ENCODE data around the gene TNS1.
"Not testable (repeated sequence)": the region's sequence is repeated elsewhere in the genome, so short reads cannot be mapped to it uniquely, and the experiment has no call there.

The TNS1 gene

DNA sequence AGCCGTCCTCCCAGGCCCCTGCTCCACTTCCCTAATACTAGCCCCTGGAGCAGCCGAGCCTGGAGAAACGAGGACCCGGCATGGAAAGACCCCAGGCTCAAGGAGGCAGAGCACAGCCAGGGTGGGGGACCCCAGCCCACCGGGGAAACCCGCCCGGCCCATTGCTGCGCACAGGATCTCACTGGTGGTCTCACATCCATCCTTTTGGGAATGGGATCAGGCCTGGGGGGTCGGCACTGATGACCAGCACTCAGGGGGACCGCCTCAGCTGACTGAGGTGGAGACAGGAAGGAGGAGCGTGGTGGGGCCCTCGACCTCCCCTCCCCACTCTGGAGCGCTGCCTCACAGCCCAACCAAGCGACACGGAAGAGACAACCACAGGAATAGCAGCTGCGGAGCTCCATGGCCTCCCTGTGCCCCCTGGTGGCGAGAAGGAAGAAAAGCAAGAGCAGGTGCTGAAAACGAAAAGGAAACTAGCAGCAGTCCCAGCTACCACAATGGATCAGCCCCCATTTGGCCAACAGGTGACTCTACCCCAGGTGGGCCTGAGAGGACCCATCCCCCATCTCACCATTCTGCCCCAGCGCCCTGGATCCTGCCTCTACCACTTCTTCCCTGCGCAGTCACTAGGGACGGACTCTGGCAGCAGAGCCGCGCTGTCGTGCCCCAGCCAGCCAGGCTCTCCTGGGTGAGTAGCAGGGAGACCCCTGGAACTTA lies 31.9 kb upstream of the TNS1 start:
- not testable (repeated sequence) for H3K36me3 ChIP-seq (ENCODE audit: control insufficient read depth, insufficient read depth, low read length); H3K9me3 ChIP-seq (ENCODE audit: control insufficient read depth, insufficient read depth, low read length); H3K4me1 ChIP-seq (ENCODE audit: control insufficient read depth, insufficient read depth, low read length); H3K9ac ChIP-seq (ENCODE audit: low read depth, low read length)
- H3K4me3 ChIP-seq (ENCODE audit: low read depth, low read length): peak overlapping the region; percentile 32
- peaks cover 41% of the 10 kb centered on the region for H3K27me3 ChIP-seq (ENCODE audit: control insufficient read depth, insufficient read depth, low read length)

DNA sequence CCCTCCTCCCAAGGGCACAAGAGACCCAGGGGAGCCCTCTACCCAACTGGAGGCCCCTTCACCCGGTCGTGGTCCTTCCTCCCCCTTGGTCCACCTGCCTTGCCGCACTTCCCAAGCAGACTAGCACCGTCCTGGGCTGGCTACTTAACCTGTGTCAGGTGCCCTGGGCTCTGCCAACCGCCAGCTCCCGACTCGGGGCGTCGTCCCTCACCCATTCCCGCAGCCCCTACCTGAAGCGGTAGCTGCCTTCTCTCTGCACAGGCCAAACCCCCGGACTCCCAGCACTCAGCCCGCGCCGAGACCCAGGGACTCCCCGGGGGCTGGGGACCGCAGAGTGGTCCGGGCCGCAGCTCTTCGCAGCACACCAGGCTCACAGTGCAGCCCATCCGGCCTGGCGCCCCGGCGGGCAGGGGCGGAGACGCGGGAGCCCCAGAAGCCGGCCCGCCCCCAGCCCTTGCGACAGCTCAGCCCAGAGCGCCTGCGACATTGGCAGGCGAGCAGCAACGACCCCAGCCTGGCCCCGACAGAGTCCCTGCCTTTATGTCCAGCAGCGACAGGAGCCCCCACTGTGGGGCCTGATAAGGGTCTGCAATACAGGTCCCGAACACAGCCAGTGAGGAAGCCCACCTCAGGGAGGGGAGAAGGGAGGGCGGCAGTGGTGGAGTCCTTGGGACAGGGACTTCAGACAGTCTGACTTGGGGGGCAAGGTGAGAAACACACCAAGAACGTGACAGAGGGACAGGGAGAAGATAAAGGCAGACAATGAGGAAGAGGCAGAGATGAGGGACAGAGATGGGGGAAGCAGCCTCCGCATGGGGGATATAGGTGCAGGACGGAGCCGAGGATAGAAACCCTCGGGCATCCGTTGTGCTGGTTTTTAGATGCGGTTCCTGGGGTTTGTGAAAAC lies 31.0 kb upstream of the TNS1 start:
- Histone ChIP-seq H3K4me3 (ENCODE audit: low read depth, low read length) (peak overlapping the region; percentile 32), H3K4me1 (ENCODE audit: control insufficient read depth, insufficient read depth, low read length) (no peaks in the 10 kb centered on the region), H3K36me3 (ENCODE audit: control insufficient read depth, insufficient read depth, low read length) (no peaks in the 10 kb centered on the region), H3K9me3 (ENCODE audit: control insufficient read depth, insufficient read depth, low read length) (no peaks in the 10 kb centered on the region), H3K27me3 (ENCODE audit: control insufficient read depth, insufficient read depth, low read length) (peaks cover 41% of the 10 kb centered on the region), H3K9ac (ENCODE audit: low read depth, low read length) (no peak overlapping the region)

DNA sequence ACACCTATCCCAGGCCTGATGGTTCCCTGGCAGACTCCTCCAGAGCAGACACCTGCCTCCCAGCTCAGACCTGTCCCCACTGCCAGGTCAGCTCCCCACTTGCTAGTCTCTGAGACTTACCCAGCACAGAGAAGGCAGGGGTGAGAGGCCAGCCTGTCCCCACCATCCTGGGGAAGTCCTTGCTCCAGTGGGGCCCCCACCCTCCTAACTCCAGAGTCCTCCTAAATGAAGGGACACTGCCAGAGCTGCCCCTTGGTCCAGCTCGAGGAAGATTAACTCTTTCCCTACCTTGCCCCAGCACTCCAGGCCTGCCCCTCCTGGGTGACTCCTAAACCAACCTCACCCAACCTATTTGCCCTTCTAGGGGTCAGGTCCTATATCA lies 30.4 kb upstream of the TNS1 start:
- no peaks in the 10 kb centered on the region for H3K36me3 ChIP-seq (ENCODE audit: control insufficient read depth, insufficient read depth, low read length)
- no peaks in the 10 kb centered on the region for H3K9me3 ChIP-seq (ENCODE audit: control insufficient read depth, insufficient read depth, low read length)
- peak overlapping the region; percentile 32 for H3K4me3 ChIP-seq (ENCODE audit: low read depth, low read length)
- no peaks in the 10 kb centered on the region for H3K4me1 ChIP-seq (ENCODE audit: control insufficient read depth, insufficient read depth, low read length)
- H3K9ac ChIP-seq (ENCODE audit: low read depth, low read length): no peak overlapping the region
- H3K27me3 ChIP-seq (ENCODE audit: control insufficient read depth, insufficient read depth, low read length): peaks cover 41% of the 10 kb centered on the region

DNA sequence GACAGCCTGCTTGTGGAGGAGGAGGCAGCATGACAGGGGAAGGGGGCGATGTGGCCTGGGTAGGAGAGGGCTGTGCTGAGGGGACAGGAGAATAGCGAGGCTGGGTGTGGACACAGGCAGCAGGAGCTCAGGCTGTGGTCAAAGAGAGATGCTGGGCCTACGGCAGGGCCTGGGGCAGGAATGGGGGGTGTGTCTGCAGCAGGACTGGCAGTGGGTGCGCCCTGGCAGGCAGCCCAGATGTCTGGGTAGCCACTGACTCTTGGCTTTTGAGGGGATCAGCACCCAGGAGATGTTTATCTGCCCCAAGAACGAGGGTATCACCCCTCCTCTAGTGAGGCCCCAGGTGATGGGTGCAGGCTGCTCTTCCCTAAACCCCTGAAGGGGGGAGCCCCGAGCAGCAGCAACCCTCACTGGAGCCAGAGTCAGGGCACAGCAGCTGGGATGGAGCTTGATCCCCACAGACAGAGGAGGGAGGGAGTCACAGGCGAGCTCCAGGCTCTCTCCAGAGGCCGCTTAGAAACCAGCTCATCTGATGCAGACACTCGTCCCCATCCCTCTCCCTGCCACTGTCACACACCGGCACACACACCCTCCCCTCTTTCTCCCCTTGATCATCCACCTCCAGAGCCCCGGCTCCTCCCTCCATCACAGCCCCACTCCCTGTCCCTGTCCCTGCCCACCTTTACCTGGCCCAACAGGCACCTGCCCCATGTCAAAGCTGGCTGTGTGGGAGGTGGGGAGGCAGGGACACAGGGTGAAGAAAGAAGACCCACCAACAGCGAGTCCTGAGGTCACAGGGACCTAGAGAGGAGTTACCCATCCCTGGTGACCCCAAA lies 29.8 kb upstream of the TNS1 start:
- H3K9me3 ChIP-seq (ENCODE audit: control insufficient read depth, insufficient read depth, low read length): no peaks in the 10 kb centered on the region
- no peaks in the 10 kb centered on the region for H3K4me1 ChIP-seq (ENCODE audit: control insufficient read depth, insufficient read depth, low read length)
- H3K4me3 ChIP-seq (ENCODE audit: low read depth, low read length): no peak overlapping the region
- no peaks in the 10 kb centered on the region for H3K36me3 ChIP-seq (ENCODE audit: control insufficient read depth, insufficient read depth, low read length)
- H3K9ac ChIP-seq (ENCODE audit: low read depth, low read length): no peak overlapping the region
- peaks cover 41% of the 10 kb centered on the region for H3K27me3 ChIP-seq (ENCODE audit: control insufficient read depth, insufficient read depth, low read length)

DNA sequence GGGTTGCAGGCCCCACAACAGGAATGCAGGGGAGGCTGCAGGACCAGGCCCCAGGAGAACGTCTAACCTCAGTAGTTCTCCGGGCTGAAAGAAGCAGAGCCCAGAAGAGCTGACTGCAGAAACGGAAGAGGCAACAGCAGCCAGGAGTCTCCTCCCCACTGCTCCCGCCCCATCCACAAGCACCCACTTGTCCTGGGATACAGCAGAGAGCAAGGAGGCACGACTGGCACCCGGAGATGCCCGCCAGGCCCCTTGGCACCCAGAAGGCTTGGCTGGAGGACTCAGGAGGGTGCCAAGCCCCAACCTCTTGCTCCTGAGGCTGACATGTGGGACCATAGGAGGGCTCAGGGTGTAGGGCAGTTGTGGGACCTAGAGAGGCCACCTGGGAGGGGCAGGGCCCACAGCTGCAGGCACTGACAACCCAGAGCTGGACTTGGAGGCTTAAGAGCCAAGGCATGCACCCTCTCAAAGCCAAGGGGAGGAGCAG lies 29.0 kb upstream of the TNS1 start:
- H3K4me3 ChIP-seq (ENCODE audit: low read depth, low read length): no peak overlapping the region
- peaks cover 41% of the 10 kb centered on the region for H3K27me3 ChIP-seq (ENCODE audit: control insufficient read depth, insufficient read depth, low read length)
- H3K9me3 ChIP-seq (ENCODE audit: control insufficient read depth, insufficient read depth, low read length): no peaks in the 10 kb centered on the region
- H3K36me3 ChIP-seq (ENCODE audit: control insufficient read depth, insufficient read depth, low read length): no peaks in the 10 kb centered on the region
- no peaks in the 10 kb centered on the region for H3K4me1 ChIP-seq (ENCODE audit: control insufficient read depth, insufficient read depth, low read length)
- no peak overlapping the region for H3K9ac ChIP-seq (ENCODE audit: low read depth, low read length)

DNA sequence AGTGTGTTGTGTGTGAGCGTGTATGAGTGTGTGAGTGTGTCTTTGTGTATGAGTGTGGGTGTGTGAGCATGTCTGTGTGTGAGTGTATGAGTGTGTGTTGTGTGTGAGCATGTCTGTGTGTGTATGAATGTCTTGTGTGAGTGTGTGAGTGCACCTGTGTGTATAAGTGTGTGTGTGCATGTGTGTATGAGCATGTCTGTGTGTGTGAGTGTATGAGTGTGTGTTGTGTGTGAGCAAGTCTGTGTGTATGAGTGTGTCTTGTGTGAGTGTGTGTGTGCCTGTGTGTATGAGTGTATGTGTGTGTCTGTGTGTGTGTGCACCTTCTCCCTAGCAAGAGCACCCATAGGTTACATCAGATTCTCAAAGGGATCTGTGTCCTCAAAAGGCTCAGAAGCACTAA lies 28.5 kb upstream of the TNS1 start:
- no peaks in the 10 kb centered on the region for H3K36me3 ChIP-seq (ENCODE audit: control insufficient read depth, insufficient read depth, low read length)
- no peaks in the 10 kb centered on the region for H3K9me3 ChIP-seq (ENCODE audit: control insufficient read depth, insufficient read depth, low read length)
- peaks cover under 1% of the 10 kb centered on the region for H3K4me1 ChIP-seq (ENCODE audit: control insufficient read depth, insufficient read depth, low read length)
- H3K9ac ChIP-seq (ENCODE audit: low read depth, low read length): no peak overlapping the region
- no peak overlapping the region for H3K4me3 ChIP-seq (ENCODE audit: low read depth, low read length)
- peaks cover 41% of the 10 kb centered on the region for H3K27me3 ChIP-seq (ENCODE audit: control insufficient read depth, insufficient read depth, low read length)

DNA sequence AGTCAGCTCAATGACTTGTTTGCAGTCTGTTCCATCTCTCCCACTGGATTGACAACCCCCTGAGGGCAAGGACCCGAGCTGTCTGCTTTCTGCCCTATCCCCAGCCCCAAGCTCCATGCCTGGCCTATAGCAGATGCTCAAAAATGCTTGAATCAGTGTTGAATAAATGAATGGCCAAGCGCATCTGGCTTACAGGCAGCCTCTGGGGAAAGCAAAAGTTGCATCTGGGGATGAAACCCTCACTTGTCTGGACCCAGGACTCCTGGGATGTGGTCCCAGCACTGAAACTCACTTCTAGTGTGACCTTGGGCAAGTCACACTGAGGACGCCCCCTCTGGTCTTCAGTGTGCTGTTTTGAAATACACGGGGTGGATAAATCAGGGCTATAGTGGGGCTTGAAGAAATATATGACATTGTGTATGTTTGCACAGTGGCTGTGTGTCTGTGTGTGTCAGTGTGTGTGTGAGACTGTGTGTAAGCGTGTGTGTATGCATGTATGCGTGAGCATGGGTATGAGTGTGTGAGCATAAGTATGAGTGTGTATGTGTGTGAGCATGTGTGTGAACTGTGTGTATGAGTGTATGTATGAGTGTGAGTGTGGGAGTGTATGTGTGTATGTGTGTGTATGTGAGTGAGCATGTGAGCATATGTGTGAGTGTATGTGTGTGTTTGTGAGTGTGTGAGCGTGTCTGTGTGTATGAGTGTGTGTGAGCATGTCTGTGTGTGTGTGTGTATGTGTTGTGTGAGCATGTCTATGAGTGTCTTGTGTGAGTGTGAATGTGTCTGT lies 27.8 kb upstream of the TNS1 start:
- no peak overlapping the region for H3K9ac ChIP-seq (ENCODE audit: low read depth, low read length)
- no peak overlapping the region for H3K4me3 ChIP-seq (ENCODE audit: low read depth, low read length)
- no peaks in the 10 kb centered on the region for H3K36me3 ChIP-seq (ENCODE audit: control insufficient read depth, insufficient read depth, low read length)
- no peaks in the 10 kb centered on the region for H3K9me3 ChIP-seq (ENCODE audit: control insufficient read depth, insufficient read depth, low read length)
- H3K27me3 ChIP-seq (ENCODE audit: control insufficient read depth, insufficient read depth, low read length): peaks cover 41% of the 10 kb centered on the region
- peaks cover 5% of the 10 kb centered on the region for H3K4me1 ChIP-seq (ENCODE audit: control insufficient read depth, insufficient read depth, low read length)

DNA sequence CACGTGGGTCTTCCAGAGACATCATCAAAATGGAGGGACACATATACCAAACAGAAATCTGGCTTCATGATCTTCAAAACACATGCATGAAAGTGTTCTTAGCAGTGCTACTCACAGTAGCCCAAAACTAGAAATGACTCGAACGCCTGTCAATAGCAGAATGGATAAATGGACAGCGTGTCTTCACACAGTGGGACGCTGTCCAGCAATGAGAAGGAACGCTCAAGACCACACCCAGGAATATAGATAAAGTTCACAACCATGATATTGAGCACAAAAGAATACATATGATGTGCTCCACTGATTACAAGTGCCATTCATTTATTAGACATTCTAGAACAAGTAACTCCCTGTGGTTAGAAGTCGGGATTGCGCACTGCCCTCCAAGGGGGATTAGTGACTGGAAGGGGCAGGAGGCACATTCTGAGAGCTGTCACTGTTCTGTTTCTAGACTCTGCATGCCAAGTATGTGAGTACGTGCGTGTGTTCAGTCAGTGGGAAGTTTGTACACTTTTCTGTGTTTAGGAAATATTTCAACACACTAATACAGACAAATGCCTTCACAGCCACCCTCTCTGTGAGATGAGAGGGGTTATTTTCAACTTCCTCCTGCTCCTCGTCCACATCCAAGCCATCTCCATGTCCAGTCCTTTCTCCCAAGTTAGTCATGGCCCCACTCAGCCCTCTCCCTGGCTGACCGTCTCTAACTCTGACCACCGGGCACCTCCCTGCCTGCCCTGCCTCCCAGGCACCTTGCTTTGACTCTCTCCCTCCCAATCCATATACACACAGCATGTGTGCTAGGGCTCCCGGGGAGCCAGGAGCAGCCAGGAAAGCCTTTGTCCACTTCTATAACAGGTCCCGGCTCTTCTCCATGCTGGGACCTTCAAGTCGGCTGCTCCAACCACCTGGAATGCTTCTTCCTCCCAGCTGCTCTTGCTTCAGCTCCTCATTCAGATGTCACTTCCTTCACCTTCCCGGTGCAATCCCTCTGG lies 26.9 kb upstream of the TNS1 start:
- peaks cover 37% of the 10 kb centered on the region for H3K27me3 ChIP-seq (ENCODE audit: control insufficient read depth, insufficient read depth, low read length)
- no peak overlapping the region for H3K4me3 ChIP-seq (ENCODE audit: low read depth, low read length)
- H3K4me1 ChIP-seq (ENCODE audit: control insufficient read depth, insufficient read depth, low read length): peaks cover 5% of the 10 kb centered on the region
- no peak overlapping the region for H3K9ac ChIP-seq (ENCODE audit: low read depth, low read length)
- H3K36me3 ChIP-seq (ENCODE audit: control insufficient read depth, insufficient read depth, low read length): no peaks in the 10 kb centered on the region
- H3K9me3 ChIP-seq (ENCODE audit: control insufficient read depth, insufficient read depth, low read length): no peaks in the 10 kb centered on the region

DNA sequence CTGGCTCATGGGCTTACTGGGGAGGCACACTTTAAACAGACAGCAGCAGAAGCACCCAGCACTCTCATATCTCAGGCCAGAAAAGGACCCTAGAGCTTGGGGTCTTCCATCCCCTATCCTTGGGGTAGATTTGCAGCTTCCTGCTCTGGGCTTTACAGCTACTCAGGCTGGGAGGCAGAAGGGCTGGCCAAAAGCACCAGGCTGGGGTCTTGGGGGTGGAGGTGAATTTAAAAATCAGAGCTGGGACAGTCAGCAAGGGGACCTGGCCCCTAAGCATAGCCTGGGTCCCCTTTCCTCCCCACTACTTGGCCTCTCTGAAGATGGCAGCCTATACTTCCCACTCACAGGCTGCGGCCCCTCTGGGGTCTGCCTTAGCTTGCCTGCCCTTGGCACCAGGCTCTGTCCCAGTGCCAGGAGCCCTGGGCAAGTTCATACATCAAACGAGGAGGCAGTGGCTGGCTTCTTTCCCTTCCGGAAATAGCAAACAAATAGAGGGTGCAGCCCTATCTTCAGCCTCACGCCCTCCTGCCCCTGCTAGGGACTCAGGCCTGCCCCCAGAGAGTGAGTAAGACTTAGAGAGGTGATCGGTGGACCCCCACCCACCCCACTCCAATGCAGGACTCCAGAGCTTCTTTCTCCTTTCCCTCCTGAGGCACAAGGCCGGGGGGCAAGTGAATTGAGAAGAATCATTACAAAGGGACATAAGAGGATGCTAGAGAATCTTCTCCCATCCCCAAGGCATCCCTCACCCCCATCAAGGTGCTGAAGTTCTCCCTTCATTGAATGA lies 26.0 kb upstream of the TNS1 start:
- Histone ChIP-seq H3K4me3 (ENCODE audit: low read depth, low read length) (no peak overlapping the region), H3K9me3 (ENCODE audit: control insufficient read depth, insufficient read depth, low read length) (no peaks in the 10 kb centered on the region), H3K27me3 (ENCODE audit: control insufficient read depth, insufficient read depth, low read length) (peaks cover 28% of the 10 kb centered on the region), H3K4me1 (ENCODE audit: control insufficient read depth, insufficient read depth, low read length) (peaks cover 5% of the 10 kb centered on the region), H3K9ac (ENCODE audit: low read depth, low read length) (no peak overlapping the region), H3K36me3 (ENCODE audit: control insufficient read depth, insufficient read depth, low read length) (no peaks in the 10 kb centered on the region)

DNA sequence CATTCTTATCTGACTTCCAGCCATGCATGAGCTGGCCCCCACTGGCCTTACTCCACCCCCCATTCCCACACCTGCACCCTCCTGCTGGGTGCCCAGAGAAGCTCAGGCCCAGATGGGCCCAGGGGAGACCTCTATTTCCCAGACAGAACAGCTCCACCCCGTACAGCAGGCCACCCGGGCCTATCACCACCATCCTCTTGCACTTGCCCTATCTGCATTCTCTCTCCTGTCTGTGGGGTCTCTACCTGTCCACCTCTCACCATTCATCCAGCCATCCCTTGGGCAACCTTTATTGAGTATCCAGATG lies 25.3 kb upstream of the TNS1 start:
- H3K9ac ChIP-seq (ENCODE audit: low read depth, low read length): no peak overlapping the region

More for the DNA sequence above, 25.3 kb upstream of the TNS1 start:
- no peaks in the 10 kb centered on the region for H3K36me3 ChIP-seq (ENCODE audit: control insufficient read depth, insufficient read depth, low read length)
- no peak overlapping the region for H3K4me3 ChIP-seq (ENCODE audit: low read depth, low read length)
- no peaks in the 10 kb centered on the region for H3K9me3 ChIP-seq (ENCODE audit: control insufficient read depth, insufficient read depth, low read length)
- peaks cover 22% of the 10 kb centered on the region for H3K27me3 ChIP-seq (ENCODE audit: control insufficient read depth, insufficient read depth, low read length)
- peaks cover 5% of the 10 kb centered on the region for H3K4me1 ChIP-seq (ENCODE audit: control insufficient read depth, insufficient read depth, low read length)

Data from iPS-15b (cell line).